Keratinocyte (primary cell): Measurements from ENCODE around the gene SAFB. TPM values are rescaled to one million over a fixed set of nuclear protein-coding genes. Genes with fewer than 3 reads are reported as not detected.
"Not testable (repeated sequence)": the region's sequence is repeated elsewhere in the genome, so short reads cannot be mapped to it uniquely, and the experiment has no call there.

Experiments used
- DNase-seq: peaks from one replicate; pipeline ENCODE4 v3.0.0-alpha.2; 2011; ENCODE audit warnings: low read depth, missing footprints, low spot score
- FAIRE-seq: peaks from 2 replicates; lab custom pipeline; 2011; peaks lifted over from hg19 to GRCh38; lab: Jason Lieb, UNC
- H2AFZ ChIP-seq: 2 replicates; pipeline ENCODE4 v1.6.0; 2012; ENCODE audit warnings: low read length, control low read depth, inconsistent platforms; ENCODE audit not compliant: control insufficient read depth
- H3K27ac ChIP-seq: 2 replicates; pipeline ENCODE4 v1.5.1; 2011; ENCODE audit warnings: low read length; ENCODE audit not compliant: control insufficient read depth, insufficient read depth
- H3K27me3 ChIP-seq: 3 replicates; pipeline ENCODE4 v1.6.0; 2011; ENCODE audit warnings: low read length; ENCODE audit not compliant: control insufficient read depth, insufficient read depth; ENCODE audit errors: extremely low read depth
- H3K36me3 ChIP-seq, 2 experiments: 2 replicates in 1 of 2; 3 replicates in 1 of 2; pipeline ENCODE4 v1.5.1; 2011; ENCODE audit warnings: low read length in 2 of 2, mild to moderate bottlenecking in 1 of 2; ENCODE audit not compliant: control insufficient read depth in 2 of 2, insufficient read depth in 2 of 2; ENCODE audit errors: extremely low read depth in 1 of 2
- H3K4me1 ChIP-seq: 3 replicates; pipeline ENCODE4 v1.5.1; 2011; ENCODE audit warnings: low read length; ENCODE audit not compliant: control insufficient read depth, insufficient read depth; ENCODE audit errors: extremely low read depth
- H3K4me2 ChIP-seq: 3 replicates; pipeline ENCODE4 v1.6.0; 2011; ENCODE audit warnings: low read depth, low read length; ENCODE audit not compliant: control insufficient read depth, insufficient read depth; ENCODE audit errors: extremely low read depth
- H3K4me3 ChIP-seq, 3 experiments: fragments of 200-600 bp in 1 of 3; sonication (generic) in 1 of 3; 2 replicates in 2 of 3; 3 replicates in 1 of 3; pipeline ENCODE4 v1.5.1; 2011 to 2016; ENCODE audit warnings: low read length in 3 of 3, mild to moderate bottlenecking in 3 of 3, control low read depth in 2 of 3, inconsistent platforms in 1 of 3, low read depth in 1 of 3, mixed read lengths in 1 of 3, mixed run types in 1 of 3, moderate library complexity in 1 of 3; ENCODE audit not compliant: control insufficient read depth in 2 of 3, insufficient read depth in 2 of 3; ENCODE audit errors: extremely low read depth in 1 of 3
- H3K79me2 ChIP-seq: 2 replicates; pipeline ENCODE4 v1.6.0; 2012; ENCODE audit warnings: low read length; ENCODE audit not compliant: control insufficient read depth, insufficient read depth
- H3K9ac ChIP-seq: 3 replicates; pipeline ENCODE4 v1.6.0; 2011; ENCODE audit warnings: low read length; ENCODE audit not compliant: control insufficient read depth, insufficient read depth; ENCODE audit errors: extremely low read depth
- H3K9me1 ChIP-seq: 3 replicates; pipeline ENCODE4 v1.6.0; 2011; ENCODE audit warnings: low read length; ENCODE audit not compliant: control insufficient read depth, insufficient read depth; ENCODE audit errors: extremely low read depth
- H3K9me3 ChIP-seq: 2 replicates; pipeline ENCODE4 v1.5.1; 2012; ENCODE audit warnings: low read depth, low read length; ENCODE audit not compliant: control insufficient read depth
- H4K20me1 ChIP-seq: 3 replicates; pipeline ENCODE4 v1.6.0; 2011; ENCODE audit warnings: low read length; ENCODE audit not compliant: control insufficient read depth, insufficient read depth; ENCODE audit errors: extremely low read depth
- CTCF ChIP-seq, 3 experiments: IDR thresholded peaks in 1 of 3; conservative IDR thresholded peaks in 1 of 3; optimal IDR thresholded peaks in 1 of 3; 2 replicates in 2 of 3; 3 replicates in 1 of 3; pipeline versions ENCODE3 to v1.5.1; 2011; ENCODE audit warnings: low read length in 3 of 3, mild to moderate bottlenecking in 3 of 3, moderate library complexity in 2 of 3, control low read depth in 1 of 3, inconsistent platforms in 1 of 3; ENCODE audit not compliant: insufficient read depth in 2 of 3; ENCODE audit errors: extremely low read depth in 1 of 3
- EZH2 ChIP-seq: IDR thresholded peaks from one replicate; pipeline ENCODE4 v1.6.1; 2012; ENCODE audit warnings: inconsistent platforms, mild to moderate bottlenecking, low read length, moderate library complexity
- dilution Hi-C: fragments of 300-500 bp; cut with MboI; formaldehyde crosslinking; loops from one replicate; pipeline ENCODE4 v1.7.0; 2020; ENCODE audit warnings: low sequenced_read_pairs; ENCODE audit not compliant: extremely low pct_ligation_motif_present
- polyA plus RNA-seq, 5 experiments: library from polyadenylated mRNA; depleted of rRNA in 3 of 5; stranded (reverse) in 3 of 5; stranded (forward) in 1 of 5; unstranded in 1 of 5; fragments of >200 nt; gene quantifications; 1 replicate in 1 of 5; 2 replicates in 3 of 5; 3 replicates in 1 of 5; pipeline versions ENCODE4 v1.2.1 to v1.2.3, GENCODE V29; 2011 to 2012; ENCODE audit warnings: missing spikeins in 2 of 5, low read depth in 1 of 5, low replicate concordance in 1 of 5

Gene SAFB
- polyA plus RNA-seq, 1 donor (not counting 4 experiments of a cell fraction or from before 2014, with no cell fraction given): 34.0 TPM

- peaks cover 25% of the 10 kb centered on the region for H3K79me2 ChIP-seq
- dilution Hi-C loops: no loop called here
Observed at GRCh38 chr19:5687360-5688198, 64.7 kb downstream of the SAFB start.

GRCh38 chr19:5688262-5688881 is 65.5 kb downstream of the SAFB start:
- dilution Hi-C loops, H3K27ac ChIP-seq, H3K4me1 ChIP-seq, H3K27me3 ChIP-seq, H3K4me3 ChIP-seq, DNase-seq, H2AFZ ChIP-seq, FAIRE-seq, H3K4me2 ChIP-seq, H3K9me3 ChIP-seq, H3K9ac ChIP-seq, H3K9me1 ChIP-seq: not testable (repeated sequence)
- Histone ChIP-seq H4K20me1 (peaks cover 26% of the 10 kb centered on the region), H3K36me3 (peaks cover 9 to 19% of the 10 kb centered on the region in 2 experiments), H3K79me2 (peaks cover 33% of the 10 kb centered on the region)

More at GRCh38 chr19:5687360-5688198, 64.7 kb downstream of the SAFB start:
- FAIRE-seq (no peak), DNase-seq (no peak)
- Histone ChIP-seq H3K36me3 (peaks cover 7 to 13% of the 10 kb centered on the region in 2 experiments), H3K9me1 (no peaks in the 10 kb centered on the region), H3K9ac (peak overlapping the region; percentile 47), H3K4me2 (peak overlapping the region; percentile 60), H3K27me3 (no peaks in the 10 kb centered on the region), H3K9me3 (no peaks in the 10 kb centered on the region), H2AFZ (peak overlapping the region; percentile 81), H4K20me1 (peaks cover 18% of the 10 kb centered on the region), H3K4me3 (peak overlapping the region; percentile 34 to 69 (median 52)), H3K27ac (peak overlapping the region; percentile 26), H3K4me1 (peaks cover 10% of the 10 kb centered on the region)
- TF ChIP-seq EZH2 (no peak), CTCF (optimal IDR thresholded peaks at IDR 0.05 in 1 of 3, IDR thresholded peaks at IDR 0.05 in 1 of 3, conservative IDR thresholded peaks at IDR 0.05 in 1 of 3; ENCODE audit: extremely low read depth in 1 of 3, insufficient read depth in 2 of 3, low read length in 3 of 3) (no peak)
